Immature natural killer cell (primary cell): ENCODE results near the gene KCNMA1. TPM values are rescaled to one million over a fixed set of nuclear protein-coding genes. Genes with fewer than 3 reads are reported as not detected.

Experiments
- DNase-seq, 3 donors: peaks; one replicate each; pipeline ENCODE4 v3.0.0; 2022; ENCODE audit warnings: mixed read lengths in 1 of 3
- H3K27ac Mint-ChIP-seq, 6 donors: one replicate each; pipeline ENCODE4 v1.8.0; 2020; ENCODE audit warnings: mixed read lengths in 6 of 6, mild to moderate bottlenecking in 5 of 6, inconsistent platforms in 4 of 6, moderate library complexity in 3 of 6
- H3K27me3 Mint-ChIP-seq, 3 donors: one replicate each; pipeline ENCODE4 v1.8.0; 2020 to 2021; ENCODE audit warnings: low read depth in 3 of 3, mild to moderate bottlenecking in 3 of 3, mixed read lengths in 3 of 3, moderate library complexity in 3 of 3, inconsistent platforms in 1 of 3
- H3K36me3 Mint-ChIP-seq, 3 donors: one replicate each; pipeline ENCODE4 v1.8.0; 2020; ENCODE audit warnings: mixed read lengths in 3 of 3, inconsistent platforms in 2 of 3, mild to moderate bottlenecking in 2 of 3
- H3K4me1 Mint-ChIP-seq, 2 donors: one replicate each; pipeline ENCODE4 v1.8.0; 2020; ENCODE audit warnings: inconsistent platforms in 2 of 2, mild to moderate bottlenecking in 2 of 2, mixed read lengths in 2 of 2, moderate library complexity in 1 of 2
- H3K4me3 Mint-ChIP-seq, 5 donors: one replicate each; pipeline ENCODE4 v1.8.0; 2020; ENCODE audit warnings: mild to moderate bottlenecking in 5 of 5, mixed read lengths in 5 of 5, inconsistent platforms in 3 of 5, moderate library complexity in 3 of 5
- H3K9me3 Mint-ChIP-seq, 6 donors: one replicate each; pipeline ENCODE4 v1.8.0; 2020; ENCODE audit warnings: mild to moderate bottlenecking in 6 of 6, mixed read lengths in 6 of 6, inconsistent platforms in 4 of 6, moderate library complexity in 3 of 6
- polyA plus RNA-seq, 3 donors: library from polyadenylated mRNA; unstranded; fragments of 300-500 nt; fragmentation: Illumina TruSeq; gene quantifications; one replicate each; pipeline ENCODE4 v1.2.3, GENCODE V29; 2021

The KCNMA1 gene
- polyA plus RNA-seq, 3 donors from 2014 or later = not detected

- no peak for DNase-seq
- Mint-ChIP-seq H3K27ac (no peak overlapping the region), H3K36me3 (no peaks in the 10 kb centered on the region), H3K9me3 (no peaks in the 10 kb centered on the region), H3K27me3 (peaks cover 0 to 3% (median 2%) of the 10 kb centered on the region in 3 donors), H3K4me1 (no peaks in the 10 kb centered on the region), H3K4me3 (no peak overlapping the region)
Measured at GRCh38 chr10:77619964-77620703, 17.5 kb downstream of the KCNMA1 start.

- H3K27me3 Mint-ChIP-seq = peaks cover 0 to 3% (median 2%) of the 10 kb centered on the region in 3 donors
- H3K4me1 Mint-ChIP-seq = no peaks in the 10 kb centered on the region
- no peaks in the 10 kb centered on the region for H3K36me3 Mint-ChIP-seq
- no peak overlapping the region for H3K27ac Mint-ChIP-seq
- no peaks in the 10 kb centered on the region for H3K9me3 Mint-ChIP-seq
- H3K4me3 Mint-ChIP-seq = no peak overlapping the region
- DNase-seq = no peak
Measured at GRCh38 chr10:77618117-77618516, 19.5 kb downstream of the KCNMA1 start.

- DNase-seq = no peak
- no peaks in the 10 kb centered on the region for H3K36me3 Mint-ChIP-seq
- no peaks in the 10 kb centered on the region for H3K9me3 Mint-ChIP-seq
- H3K4me1 Mint-ChIP-seq = no peaks in the 10 kb centered on the region
- H3K27ac Mint-ChIP-seq = no peak overlapping the region
- H3K4me3 Mint-ChIP-seq = no peak overlapping the region
- peaks cover 2 to 6% (median 3%) of the 10 kb centered on the region in 3 donors for H3K27me3 Mint-ChIP-seq
Measured at GRCh38 chr10:77616766-77617165, 20.8 kb downstream of the KCNMA1 start.

GRCh38 chr10:77614778-77615625, 22.6 kb downstream of the KCNMA1 start:
- no peak overlapping the region for H3K4me3 Mint-ChIP-seq
- H3K27ac Mint-ChIP-seq = no peak overlapping the region
- H3K36me3 Mint-ChIP-seq = no peaks in the 10 kb centered on the region
- no peaks in the 10 kb centered on the region for H3K9me3 Mint-ChIP-seq
- H3K27me3 Mint-ChIP-seq = peaks cover 2 to 10% (median 7%) of the 10 kb centered on the region in 3 donors
- DNase-seq = no peak
- no peaks in the 10 kb centered on the region for H3K4me1 Mint-ChIP-seq

- Mint-ChIP-seq H3K27me3 (peaks cover 0 to 13% (median 7%) of the 10 kb centered on the region in 3 donors), H3K4me3 (no peak overlapping the region), H3K9me3 (no peaks in the 10 kb centered on the region), H3K4me1 (no peaks in the 10 kb centered on the region), H3K36me3 (no peaks in the 10 kb centered on the region), H3K27ac (no peak overlapping the region)
- no peak for DNase-seq
Measured at GRCh38 chr10:77613476-77614130, 24.0 kb downstream of the KCNMA1 start.

- Mint-ChIP-seq H3K4me1 (no peaks in the 10 kb centered on the region), H3K27me3 (peaks cover 0 to 17% (median 7%) of the 10 kb centered on the region in 3 donors), H3K4me3 (no peak overlapping the region), H3K9me3 (no peaks in the 10 kb centered on the region), H3K36me3 (no peaks in the 10 kb centered on the region), H3K27ac (no peak overlapping the region)
- DNase-seq = no peak
Measured at GRCh38 chr10:77611670-77612069, 25.9 kb downstream of the KCNMA1 start.

- no peak overlapping the region for H3K27ac Mint-ChIP-seq
- H3K27me3 Mint-ChIP-seq = peaks cover 0 to 17% (median 7%) of the 10 kb centered on the region in 3 donors
- no peak for DNase-seq
- H3K4me3 Mint-ChIP-seq = no peak overlapping the region
- no peaks in the 10 kb centered on the region for H3K36me3 Mint-ChIP-seq
- H3K4me1 Mint-ChIP-seq = no peaks in the 10 kb centered on the region
- H3K9me3 Mint-ChIP-seq = no peaks in the 10 kb centered on the region
Measured at GRCh38 chr10:77611221-77611620, 26.4 kb downstream of the KCNMA1 start.

GRCh38 chr10:77609781-77610272, 27.8 kb downstream of the KCNMA1 start:
- no peak overlapping the region for H3K27ac Mint-ChIP-seq

GRCh38 chr10:77608281-77608680, 29.3 kb downstream of the KCNMA1 start:
- no peak overlapping the region for H3K4me3 Mint-ChIP-seq
- H3K27ac Mint-ChIP-seq = no peak overlapping the region
- no peaks in the 10 kb centered on the region for H3K9me3 Mint-ChIP-seq
- H3K36me3 Mint-ChIP-seq = no peaks in the 10 kb centered on the region
- peaks cover 0 to 17% (median 4%) of the 10 kb centered on the region in 3 donors for H3K27me3 Mint-ChIP-seq
- no peak for DNase-seq
- peaks cover 9 to 11% of the 10 kb centered on the region in 2 donors for H3K4me1 Mint-ChIP-seq

More at GRCh38 chr10:77609781-77610272, 27.8 kb downstream of the KCNMA1 start:
- no peaks in the 10 kb centered on the region for H3K36me3 Mint-ChIP-seq
- no peak for DNase-seq
- H3K27me3 Mint-ChIP-seq = peaks cover 0 to 17% (median 4%) of the 10 kb centered on the region in 3 donors
- no peak overlapping the region for H3K4me3 Mint-ChIP-seq
- H3K4me1 Mint-ChIP-seq = no peaks in the 10 kb centered on the region
- no peaks in the 10 kb centered on the region for H3K9me3 Mint-ChIP-seq

- Mint-ChIP-seq H3K27ac (no peak overlapping the region), H3K27me3 (peaks cover 0 to 11% (median 4%) of the 10 kb centered on the region in 3 donors), H3K36me3 (no peaks in the 10 kb centered on the region), H3K4me3 (no peak overlapping the region), H3K4me1 (peaks cover 18 to 20% of the 10 kb centered on the region in 2 donors), H3K9me3 (no peaks in the 10 kb centered on the region)
- no peak for DNase-seq
Measured at GRCh38 chr10:77606751-77607150, 30.9 kb downstream of the KCNMA1 start.

GRCh38 chr10:77605466-77605865, 32.1 kb downstream of the KCNMA1 start:
- Mint-ChIP-seq H3K4me1 (peaks cover 18 to 20% of the 10 kb centered on the region in 2 donors), H3K4me3 (no peak overlapping the region), H3K27me3 (peaks cover 0 to 9% (median 2%) of the 10 kb centered on the region in 3 donors), H3K36me3 (no peaks in the 10 kb centered on the region), H3K27ac (no peak overlapping the region), H3K9me3 (no peaks in the 10 kb centered on the region)
- DNase-seq = no peak

- peaks cover 0 to 7% (median 0%) of the 10 kb centered on the region in 3 donors for H3K27me3 Mint-ChIP-seq
- no peak for DNase-seq
- H3K4me1 Mint-ChIP-seq = peaks cover 18 to 20% of the 10 kb centered on the region in 2 donors
- no peaks in the 10 kb centered on the region for H3K36me3 Mint-ChIP-seq
- H3K27ac Mint-ChIP-seq = no peak overlapping the region
- H3K4me3 Mint-ChIP-seq = no peak overlapping the region
- H3K9me3 Mint-ChIP-seq = no peaks in the 10 kb centered on the region
Measured at GRCh38 chr10:77604941-77605351, 32.7 kb downstream of the KCNMA1 start.

GRCh38 chr10:77604063-77604462, 33.5 kb downstream of the KCNMA1 start:
- peak overlapping the region in 2 of 6 donors; percentile 17 to 32 for H3K27ac Mint-ChIP-seq
- H3K4me1 Mint-ChIP-seq = peaks cover 18 to 20% of the 10 kb centered on the region in 2 donors
- no peak for DNase-seq
- no peak overlapping the region for H3K4me3 Mint-ChIP-seq
- no peaks in the 10 kb centered on the region for H3K9me3 Mint-ChIP-seq
- no peaks in the 10 kb centered on the region for H3K36me3 Mint-ChIP-seq
- peaks cover 0 to 4% (median 0%) of the 10 kb centered on the region in 3 donors for H3K27me3 Mint-ChIP-seq
